ENCODE data around the gene GABRQ. TPM values are rescaled to one million over a fixed set of nuclear protein-coding genes. Genes with fewer than 3 reads are reported as not detected.

The GABRQ gene
- total RNA-seq, 1 donor from 2014 or later: 0.08 TPM

- Histone ChIP-seq H3K4me3 (ENCODE audit: low read depth, low read length) (no peak overlapping the region), H3K27me3 (ENCODE audit: control insufficient read depth, insufficient read depth, low read length) (no peaks in the 10 kb centered on the region), H3K36me3 (ENCODE audit: control insufficient read depth, insufficient read depth, low read length) (no peaks in the 10 kb centered on the region)
- no peak for DNase-seq (ENCODE audit: low read depth)
- TF ChIP-seq CTCF (IDR thresholded peaks at IDR 0.05; ENCODE audit: insufficient read depth, low read length, poor library complexity, severe bottlenecking): no peak
Observed at GRCh38 chrX:152647978-152648377, 10.3 kb downstream of the GABRQ start.

- H3K27me3 ChIP-seq (ENCODE audit: control insufficient read depth, insufficient read depth, low read length): no peaks in the 10 kb centered on the region
- no peaks in the 10 kb centered on the region for H3K36me3 ChIP-seq (ENCODE audit: control insufficient read depth, insufficient read depth, low read length)
- DNase-seq (ENCODE audit: low read depth): no peak
- no peak overlapping the region for H3K4me3 ChIP-seq (ENCODE audit: low read depth, low read length)
- TF ChIP-seq CTCF (IDR thresholded peaks at IDR 0.05; ENCODE audit: insufficient read depth, low read length, poor library complexity, severe bottlenecking): no peak
Observed at GRCh38 chrX:152652060-152652459, 14.4 kb downstream of the GABRQ start.

- H3K4me3 ChIP-seq (ENCODE audit: low read depth, low read length): no peak overlapping the region
- no peaks in the 10 kb centered on the region for H3K27me3 ChIP-seq (ENCODE audit: control insufficient read depth, insufficient read depth, low read length)
- DNase-seq (ENCODE audit: low read depth): no peak
- no peak for TF ChIP-seq CTCF (IDR thresholded peaks at IDR 0.05; ENCODE audit: insufficient read depth, low read length, poor library complexity, severe bottlenecking)
- H3K36me3 ChIP-seq (ENCODE audit: control insufficient read depth, insufficient read depth, low read length): no peaks in the 10 kb centered on the region
Observed at GRCh38 chrX:152652467-152652866, 14.8 kb downstream of the GABRQ start.

GRCh38 chrX:152656087-152656486 lies 18.4 kb downstream of the GABRQ start:
- TF ChIP-seq CTCF (IDR thresholded peaks at IDR 0.05; ENCODE audit: insufficient read depth, low read length, poor library complexity, severe bottlenecking): no peak
- Histone ChIP-seq H3K36me3 (ENCODE audit: control insufficient read depth, insufficient read depth, low read length) (no peaks in the 10 kb centered on the region), H3K27me3 (ENCODE audit: control insufficient read depth, insufficient read depth, low read length) (no peaks in the 10 kb centered on the region), H3K4me3 (ENCODE audit: low read depth, low read length) (no peak overlapping the region)
- DNase-seq (ENCODE audit: low read depth): no peak

GRCh38 chrX:152656890-152657289 lies 19.2 kb downstream of the GABRQ start:
- no peak for TF ChIP-seq CTCF (IDR thresholded peaks at IDR 0.05; ENCODE audit: insufficient read depth, low read length, poor library complexity, severe bottlenecking)
- Histone ChIP-seq H3K27me3 (ENCODE audit: control insufficient read depth, insufficient read depth, low read length) (no peaks in the 10 kb centered on the region), H3K36me3 (ENCODE audit: control insufficient read depth, insufficient read depth, low read length) (no peaks in the 10 kb centered on the region), H3K4me3 (ENCODE audit: low read depth, low read length) (no peak overlapping the region)
- DNase-seq (ENCODE audit: low read depth): no peak

- H3K4me3 ChIP-seq (ENCODE audit: low read depth, low read length): no peak overlapping the region
- H3K27me3 ChIP-seq (ENCODE audit: control insufficient read depth, insufficient read depth, low read length): no peaks in the 10 kb centered on the region
- H3K36me3 ChIP-seq (ENCODE audit: control insufficient read depth, insufficient read depth, low read length): no peaks in the 10 kb centered on the region
- TF ChIP-seq CTCF (IDR thresholded peaks at IDR 0.05; ENCODE audit: insufficient read depth, low read length, poor library complexity, severe bottlenecking): no peak
- no peak for DNase-seq (ENCODE audit: low read depth)
Observed at GRCh38 chrX:152658302-152658701, 20.6 kb downstream of the GABRQ start.

Measured in kidney epithelial cell (primary cell).